ENCODE results near the gene LGALS3BP. TPM values are rescaled to one million over a fixed set of nuclear protein-coding genes. Genes with fewer than 3 reads are reported as not detected.

The LGALS3BP gene
- polyA plus RNA-seq, 1 donor = 325 TPM

GRCh38 chr17:79014158-79014758, 34.5 kb upstream of the LGALS3BP start:
- H3K4me1 ChIP-seq (ENCODE audit: control insufficient read depth, insufficient read depth, low read length) = peaks cover 8% of the 10 kb centered on the region
- H3K9me3 ChIP-seq (ENCODE audit: control insufficient read depth, low read depth, low read length) = peaks cover 8% of the 10 kb centered on the region
- H3K27me3 ChIP-seq (ENCODE audit: control insufficient read depth, insufficient read depth, low read length) = no peaks in the 10 kb centered on the region
- no peaks in the 10 kb centered on the region for H3K36me3 ChIP-seq (ENCODE audit: control insufficient read depth, insufficient read depth, low read length)
- no peak overlapping the region for H3K4me3 ChIP-seq (ENCODE audit: low read length)
- 70% methylated on average over 2 of the region's 2 CpGs for WGBS (ENCODE audit: insufficient coverage, low lambda C conversion rate)
- no peak for DNase-seq
- no peak overlapping the region for H3K27ac ChIP-seq (ENCODE audit: low read length)

GRCh38 chr17:79012563-79013134, 32.9 kb upstream of the LGALS3BP start:
- Histone ChIP-seq H3K4me3 (ENCODE audit: low read length) (no peak overlapping the region), H3K27me3 (ENCODE audit: control insufficient read depth, insufficient read depth, low read length) (no peaks in the 10 kb centered on the region), H3K9me3 (ENCODE audit: control insufficient read depth, low read depth, low read length) (peaks cover 8% of the 10 kb centered on the region), H3K4me1 (ENCODE audit: control insufficient read depth, insufficient read depth, low read length) (peaks cover 17% of the 10 kb centered on the region), H3K36me3 (ENCODE audit: control insufficient read depth, insufficient read depth, low read length) (peaks cover 4% of the 10 kb centered on the region), H3K27ac (ENCODE audit: low read length) (no peak overlapping the region)
- no peak for DNase-seq
- WGBS (ENCODE audit: insufficient coverage, low lambda C conversion rate) = 94% methylated on average over 3 of the region's 6 CpGs

GRCh38 chr17:79011451-79012147, 31.9 kb upstream of the LGALS3BP start:
- WGBS (ENCODE audit: insufficient coverage, low lambda C conversion rate) = 80% methylated on average over 2 of the region's 5 CpGs

GRCh38 chr17:79010304-79010646, 30.6 kb upstream of the LGALS3BP start:
- Histone ChIP-seq H3K36me3 (ENCODE audit: control insufficient read depth, insufficient read depth, low read length) (peaks cover 10% of the 10 kb centered on the region), H3K27me3 (ENCODE audit: control insufficient read depth, insufficient read depth, low read length) (no peaks in the 10 kb centered on the region), H3K27ac (ENCODE audit: low read length) (no peak overlapping the region), H3K4me1 (ENCODE audit: control insufficient read depth, insufficient read depth, low read length) (peaks cover 33% of the 10 kb centered on the region), H3K4me3 (ENCODE audit: low read length) (peak overlapping the region; percentile 78), H3K9me3 (ENCODE audit: control insufficient read depth, low read depth, low read length) (peaks cover 1% of the 10 kb centered on the region)
- no peak for DNase-seq
- 80% methylated on average over 1 of the region's 7 CpGs for WGBS (ENCODE audit: insufficient coverage, low lambda C conversion rate)

More at GRCh38 chr17:79011451-79012147, 31.9 kb upstream of the LGALS3BP start:
- peaks cover 8% of the 10 kb centered on the region for H3K9me3 ChIP-seq (ENCODE audit: control insufficient read depth, low read depth, low read length)
- no peaks in the 10 kb centered on the region for H3K27me3 ChIP-seq (ENCODE audit: control insufficient read depth, insufficient read depth, low read length)
- peaks cover 20% of the 10 kb centered on the region for H3K4me1 ChIP-seq (ENCODE audit: control insufficient read depth, insufficient read depth, low read length)
- H3K36me3 ChIP-seq (ENCODE audit: control insufficient read depth, insufficient read depth, low read length) = peaks cover 10% of the 10 kb centered on the region
- no peak overlapping the region for H3K27ac ChIP-seq (ENCODE audit: low read length)
- no peak overlapping the region for H3K4me3 ChIP-seq (ENCODE audit: low read length)
- DNase-seq = no peak

GRCh38 chr17:79009397-79010303, 29.9 kb upstream of the LGALS3BP start, which contains the start of gene CANT1:
TSS of gene CANT1 (minus strand) at chr17:79009764. CDS start at chr17:78997622, 12,142 bp downstream.
- peak; percentile 81 to 86 for DNase-seq
- WGBS (ENCODE audit: insufficient coverage, low lambda C conversion rate) = no CpG with 5 or more reads among the region's 73 CpGs
- peaks cover 33% of the 10 kb centered on the region for H3K4me1 ChIP-seq (ENCODE audit: control insufficient read depth, insufficient read depth, low read length)
- no peaks in the 10 kb centered on the region for H3K27me3 ChIP-seq (ENCODE audit: control insufficient read depth, insufficient read depth, low read length)
- peaks cover 10% of the 10 kb centered on the region for H3K36me3 ChIP-seq (ENCODE audit: control insufficient read depth, insufficient read depth, low read length)
- peak within 1 kb of the TSS; percentile 51 for H3K27ac ChIP-seq (ENCODE audit: low read length)
- no peaks in the 10 kb centered on the region for H3K9me3 ChIP-seq (ENCODE audit: control insufficient read depth, low read depth, low read length)
- peak within 1 kb of the TSS; percentile 99 for H3K4me3 ChIP-seq (ENCODE audit: low read length)

GRCh38 chr17:79008666-79009387, 29.1 kb upstream of the LGALS3BP start:
- no CpG with 5 or more reads among the region's 7 CpGs for WGBS (ENCODE audit: insufficient coverage, low lambda C conversion rate)
- peaks cover 33% of the 10 kb centered on the region for H3K4me1 ChIP-seq (ENCODE audit: control insufficient read depth, insufficient read depth, low read length)
- no peaks in the 10 kb centered on the region for H3K9me3 ChIP-seq (ENCODE audit: control insufficient read depth, low read depth, low read length)
- no peaks in the 10 kb centered on the region for H3K27me3 ChIP-seq (ENCODE audit: control insufficient read depth, insufficient read depth, low read length)
- peak overlapping the region; percentile 51 for H3K27ac ChIP-seq (ENCODE audit: low read length)
- DNase-seq = no peak
- H3K36me3 ChIP-seq (ENCODE audit: control insufficient read depth, insufficient read depth, low read length) = peaks cover 10% of the 10 kb centered on the region
- H3K4me3 ChIP-seq (ENCODE audit: low read length) = peak overlapping the region; percentile 99

GRCh38 chr17:79007504-79008381, 28.0 kb upstream of the LGALS3BP start:
- WGBS (ENCODE audit: insufficient coverage, low lambda C conversion rate) = no CpG with 5 or more reads among the region's 21 CpGs
- Histone ChIP-seq H3K27ac (ENCODE audit: low read length) (no peak overlapping the region), H3K4me3 (ENCODE audit: low read length) (no peak overlapping the region), H3K4me1 (ENCODE audit: control insufficient read depth, insufficient read depth, low read length) (peaks cover 33% of the 10 kb centered on the region), H3K27me3 (ENCODE audit: control insufficient read depth, insufficient read depth, low read length) (no peaks in the 10 kb centered on the region), H3K9me3 (ENCODE audit: control insufficient read depth, low read depth, low read length) (no peaks in the 10 kb centered on the region), H3K36me3 (ENCODE audit: control insufficient read depth, insufficient read depth, low read length) (peaks cover 14% of the 10 kb centered on the region)
- DNase-seq = no peak

GRCh38 chr17:79006794-79007503, 27.2 kb upstream of the LGALS3BP start:
- H3K27me3 ChIP-seq (ENCODE audit: control insufficient read depth, insufficient read depth, low read length) = no peaks in the 10 kb centered on the region
- H3K9me3 ChIP-seq (ENCODE audit: control insufficient read depth, low read depth, low read length) = no peaks in the 10 kb centered on the region
- no peak overlapping the region for H3K27ac ChIP-seq (ENCODE audit: low read length)
- H3K36me3 ChIP-seq (ENCODE audit: control insufficient read depth, insufficient read depth, low read length) = peaks cover 22% of the 10 kb centered on the region
- H3K4me3 ChIP-seq (ENCODE audit: low read length) = no peak overlapping the region
- no CpG with 5 or more reads among the region's 19 CpGs for WGBS (ENCODE audit: insufficient coverage, low lambda C conversion rate)
- H3K4me1 ChIP-seq (ENCODE audit: control insufficient read depth, insufficient read depth, low read length) = peaks cover 33% of the 10 kb centered on the region
- no peak for DNase-seq

- peak overlapping the region; percentile 67 for H3K27ac ChIP-seq (ENCODE audit: low read length)
- WGBS (ENCODE audit: insufficient coverage, low lambda C conversion rate) = no CpG with 5 or more reads among the region's 8 CpGs
- H3K27me3 ChIP-seq (ENCODE audit: control insufficient read depth, insufficient read depth, low read length) = no peaks in the 10 kb centered on the region
- H3K36me3 ChIP-seq (ENCODE audit: control insufficient read depth, insufficient read depth, low read length) = peaks cover 22% of the 10 kb centered on the region
- H3K4me3 ChIP-seq (ENCODE audit: low read length) = no peak overlapping the region
- H3K4me1 ChIP-seq (ENCODE audit: control insufficient read depth, insufficient read depth, low read length) = peaks cover 33% of the 10 kb centered on the region
- H3K9me3 ChIP-seq (ENCODE audit: control insufficient read depth, low read depth, low read length) = no peaks in the 10 kb centered on the region
- DNase-seq = no peak
These were observed 26.3 kb upstream of the LGALS3BP start for GRCh38 chr17:79006046-79006445.
